ENCODE data around the gene DNMT3L.
"Not testable (repeated sequence)": the region's sequence is repeated elsewhere in the genome, so short reads cannot be mapped to it uniquely, and the experiment has no call there.

Gene DNMT3L

GRCh38 chr21:44241281-44241680 is 20.4 kb downstream of the DNMT3L start:
- not testable (repeated sequence) for DNase-seq

- not testable (repeated sequence) for DNase-seq
Measured at GRCh38 chr21:44240842-44241241, 20.9 kb downstream of the DNMT3L start, which contains the start of gene ICOSLG. Gene ICOSLG, minus strand, starts transcription at chr21:44240943. Its CDS starts 126 bp downstream, at chr21:44240817.

GRCh38 chr21:44240353-44240752 is 21.3 kb downstream of the DNMT3L start:
- DNase-seq, result not testable (repeated sequence)

- not testable (repeated sequence) for DNase-seq
Measured at GRCh38 chr21:44229561-44229960, 32.1 kb downstream of the DNMT3L start.

GRCh38 chr21:44228109-44228508 is 33.6 kb downstream of the DNMT3L start:
- not testable (repeated sequence) for DNase-seq

- DNase-seq, result not testable (repeated sequence)
Measured at GRCh38 chr21:44227614-44228013, 34.1 kb downstream of the DNMT3L start.

GRCh38 chr21:44225605-44226004 is 36.1 kb downstream of the DNMT3L start:
- not testable (repeated sequence) for DNase-seq

- DNase-seq, result not testable (repeated sequence)
Measured at GRCh38 chr21:44223334-44223733, 38.4 kb downstream of the DNMT3L start.

- not testable (repeated sequence) for DNase-seq
Measured at GRCh38 chr21:44220674-44221073, 41.0 kb downstream of the DNMT3L start.

- not testable (repeated sequence) for DNase-seq
Measured at GRCh38 chr21:44218461-44218860, 43.2 kb downstream of the DNMT3L start.

- DNase-seq, result not testable (repeated sequence)
Measured at GRCh38 chr21:44211978-44212377, 49.7 kb downstream of the DNMT3L start.

GRCh38 chr21:44211574-44211973 is 50.1 kb downstream of the DNMT3L start:
- not testable (repeated sequence) for DNase-seq

GRCh38 chr21:44207860-44208646 is 53.6 kb downstream of the DNMT3L start:
- DNase-seq, result not testable (repeated sequence)

GRCh38 chr21:44206698-44207676 is 54.7 kb downstream of the DNMT3L start:
- not testable (repeated sequence) for DNase-seq

- not testable (repeated sequence) for DNase-seq
Measured at GRCh38 chr21:44206187-44206586, 55.5 kb downstream of the DNMT3L start.

GRCh38 chr21:44202590-44203299 is 59.0 kb downstream of the DNMT3L start:
- DNase-seq, result not testable (repeated sequence)

- DNase-seq, result not testable (repeated sequence)
Measured at GRCh38 chr21:44199997-44200396, 61.7 kb downstream of the DNMT3L start.

GRCh38 chr21:44199448-44199847 is 62.2 kb downstream of the DNMT3L start:
- DNase-seq, result no peak

- not testable (repeated sequence) for DNase-seq
Measured at GRCh38 chr21:44197156-44197516, 64.6 kb downstream of the DNMT3L start.

Data from GDM1 (cell line).